Measurements from ENCODE around the gene CDH1.

- TF ChIP-seq CTCF (IDR thresholded peaks at IDR 0.05), result no peak
- no peak for TF ChIP-seq POLR2A (IDR thresholded peaks at IDR 0.05)
These were observed 19.4 kb upstream of the CDH1 start for GRCh38 chr16:68717684-68718083.

All from adrenal gland (tissue), 5 donors.